OCI-LY3 (cell line): ENCODE data around the gene DACT2.

ENCODE experiments used
- H2AFZ ChIP-seq: fragments of 200-600, 300-600 bp; shearing (Covaris generic); 2 replicates; pipeline ENCODE4 v1.6.0; 2014; ENCODE audit warnings: antibody characterized with exemption, low read depth, low read length
- H3K27ac ChIP-seq: fragments of 200-600, 300-600 bp; sonication (generic); 2 replicates; pipeline ENCODE4 v1.5.1; 2014; ENCODE audit warnings: mild to moderate bottlenecking, low read length, moderate library complexity, mixed read lengths
- H3K27me3 ChIP-seq: fragments of 200-600, 300-600 bp; sonication (generic); 2 replicates; pipeline ENCODE4 v1.6.1; 2014; ENCODE audit warnings: low read depth, low read length, mixed read lengths
- H3K36me3 ChIP-seq: fragments of 200-600, 300-600 bp; sonication (generic); replicated peaks from 2 replicates; pipeline ENCODE3; 2014; ENCODE audit warnings: low read depth, low read length, mixed read lengths
- H3K4me1 ChIP-seq: fragments of 300-600, 200-600 bp; sonication (generic); 2 replicates; pipeline ENCODE4 v1.6.1; 2014; ENCODE audit warnings: low read length, mixed read lengths
- H3K4me2 ChIP-seq: fragments of 200-600, 300-600 bp; sonication (generic); 2 replicates; pipeline ENCODE4 v1.6.1; 2014; ENCODE audit warnings: low read length, mixed read lengths
- H3K4me3 ChIP-seq: fragments of 300-600, 200-600 bp; sonication (generic); 2 replicates; pipeline ENCODE4 v1.5.1; 2014; ENCODE audit warnings: antibody characterized with exemption, mild to moderate bottlenecking, low read length, moderate library complexity
- H3K79me2 ChIP-seq: fragments of 300-600, 200-600 bp; shearing (Covaris generic); 2 replicates; pipeline ENCODE4 v1.6.1; 2014; ENCODE audit warnings: mild to moderate bottlenecking, low read length, mixed read lengths
- H3K9ac ChIP-seq: fragments of 300-600, 200-600 bp; shearing (Covaris generic); 2 replicates; pipeline ENCODE4 v1.6.0; 2014; ENCODE audit warnings: mild to moderate bottlenecking, low read length, moderate library complexity
- H3K9me3 ChIP-seq: fragments of 200-600, 300-600 bp; shearing (Covaris generic); 2 replicates; pipeline ENCODE4 v1.6.1; 2014; ENCODE audit warnings: low read length, mixed read lengths; ENCODE audit not compliant: insufficient read depth
- H4K20me1 ChIP-seq: fragments of 200-600, 300-600 bp; sonication (generic); 2 replicates; pipeline ENCODE4 v1.6.1; 2016; ENCODE audit warnings: low read length, mixed read lengths; ENCODE audit not compliant: insufficient read depth
- EZH2phosphoT487 ChIP-seq: fragments of 200-600 bp; shearing (Covaris generic); IDR thresholded peaks from 2 replicates; pipeline ENCODE4 v1.6.1; 2018; ENCODE audit warnings: antibody characterized with exemption, mixed run types, low read depth
- TF ChIP-seq, protein P1 (sequence below): fragments of 200-600, 300-600 bp; sonication (generic); IDR thresholded peaks from 2 replicates; pipeline ENCODE4 v1.5.1; 2014; ENCODE audit warnings: antibody characterized with exemption, low read length, low read depth

Gene DACT2

DNA sequence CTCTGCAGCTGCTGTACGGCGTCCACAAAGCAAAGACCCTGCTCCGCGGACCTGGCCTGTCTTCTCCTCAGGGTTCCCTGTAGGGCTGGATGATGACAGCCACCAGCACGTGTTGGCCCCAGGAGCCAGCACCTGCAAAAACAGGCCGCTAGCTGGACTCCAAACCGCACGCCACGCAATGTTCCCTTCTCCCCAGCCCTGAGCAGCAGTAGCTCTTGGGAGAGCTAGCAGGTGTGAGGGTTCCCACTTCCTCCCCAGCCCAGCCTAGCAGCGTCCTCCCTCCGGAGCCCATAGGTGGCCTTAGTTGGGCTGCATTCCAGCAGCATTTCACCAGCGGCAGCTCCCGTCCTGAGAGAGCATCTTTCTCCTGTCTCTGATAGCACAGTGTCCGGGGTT lies 42.3 kb downstream of the DACT2 start:
- Histone ChIP-seq H4K20me1 (no peaks in the 10 kb centered on the region), H3K9ac (no peak overlapping the region), H3K4me2 (no peak overlapping the region), H3K27me3 (no peaks in the 10 kb centered on the region), H3K36me3 (no peaks in the 10 kb centered on the region), H3K9me3 (no peaks in the 10 kb centered on the region), H3K79me2 (no peaks in the 10 kb centered on the region), H3K4me1 (no peaks in the 10 kb centered on the region), H2AFZ (no peak overlapping the region), H3K27ac (no peak overlapping the region), H3K4me3 (no peak overlapping the region)
- TF ChIP-seq EZH2phosphoT487 = no peak
- TF ChIP-seq, protein P1, sequence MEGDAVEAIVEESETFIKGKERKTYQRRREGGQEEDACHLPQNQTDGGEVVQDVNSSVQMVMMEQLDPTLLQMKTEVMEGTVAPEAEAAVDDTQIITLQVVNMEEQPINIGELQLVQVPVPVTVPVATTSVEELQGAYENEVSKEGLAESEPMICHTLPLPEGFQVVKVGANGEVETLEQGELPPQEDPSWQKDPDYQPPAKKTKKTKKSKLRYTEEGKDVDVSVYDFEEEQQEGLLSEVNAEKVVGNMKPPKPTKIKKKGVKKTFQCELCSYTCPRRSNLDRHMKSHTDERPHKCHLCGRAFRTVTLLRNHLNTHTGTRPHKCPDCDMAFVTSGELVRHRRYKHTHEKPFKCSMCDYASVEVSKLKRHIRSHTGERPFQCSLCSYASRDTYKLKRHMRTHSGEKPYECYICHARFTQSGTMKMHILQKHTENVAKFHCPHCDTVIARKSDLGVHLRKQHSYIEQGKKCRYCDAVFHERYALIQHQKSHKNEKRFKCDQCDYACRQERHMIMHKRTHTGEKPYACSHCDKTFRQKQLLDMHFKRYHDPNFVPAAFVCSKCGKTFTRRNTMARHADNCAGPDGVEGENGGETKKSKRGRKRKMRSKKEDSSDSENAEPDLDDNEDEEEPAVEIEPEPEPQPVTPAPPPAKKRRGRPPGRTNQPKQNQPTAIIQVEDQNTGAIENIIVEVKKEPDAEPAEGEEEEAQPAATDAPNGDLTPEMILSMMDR = no peak

- no peaks in the 10 kb centered on the region for H3K9me3 ChIP-seq
- H3K36me3 ChIP-seq = no peaks in the 10 kb centered on the region
- no peak overlapping the region for H2AFZ ChIP-seq
- TF ChIP-seq EZH2phosphoT487 = no peak
- TF ChIP-seq, protein P1 = no peak
- H4K20me1 ChIP-seq = no peaks in the 10 kb centered on the region
- no peak overlapping the region for H3K27ac ChIP-seq
- no peaks in the 10 kb centered on the region for H3K79me2 ChIP-seq
- no peaks in the 10 kb centered on the region for H3K27me3 ChIP-seq
- H3K4me3 ChIP-seq = no peak overlapping the region
- no peaks in the 10 kb centered on the region for H3K4me1 ChIP-seq
- no peak overlapping the region for H3K9ac ChIP-seq
- no peak overlapping the region for H3K4me2 ChIP-seq
Measured at GRCh38 chr6:168276576-168277273, 42.9 kb downstream of the DACT2 start.

DNA sequence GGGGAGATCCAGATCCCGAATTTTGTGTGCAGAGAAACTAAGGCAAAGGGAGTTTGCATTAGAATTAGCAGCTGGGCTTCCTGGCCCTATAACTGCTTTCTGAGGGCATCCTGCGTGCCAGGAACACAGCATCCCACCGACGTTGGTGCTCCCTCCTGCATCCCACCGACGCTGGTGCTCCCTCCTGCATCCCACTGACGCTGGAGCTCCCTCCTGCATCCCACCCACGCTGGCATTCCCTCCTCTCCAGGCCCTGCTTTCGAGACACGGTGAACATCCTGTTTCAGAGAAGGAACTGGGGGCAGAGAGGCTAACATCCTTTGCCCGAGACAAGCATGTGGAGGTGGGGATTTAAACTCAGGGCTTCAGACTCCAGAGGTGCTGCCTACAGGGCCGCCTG lies 44.4 kb downstream of the DACT2 start:
- Histone ChIP-seq H3K4me2 (no peak overlapping the region), H4K20me1 (no peaks in the 10 kb centered on the region), H3K9me3 (no peaks in the 10 kb centered on the region), H3K79me2 (no peaks in the 10 kb centered on the region), H3K4me1 (no peaks in the 10 kb centered on the region), H2AFZ (no peak overlapping the region), H3K9ac (no peak overlapping the region), H3K4me3 (no peak overlapping the region), H3K36me3 (no peaks in the 10 kb centered on the region), H3K27me3 (no peaks in the 10 kb centered on the region), H3K27ac (no peak overlapping the region)
- no peak for TF ChIP-seq EZH2phosphoT487
- TF ChIP-seq, protein P1 = no peak

GRCh38 chr6:168274037-168274952 lies 45.3 kb downstream of the DACT2 start:
- no peak overlapping the region for H3K4me3 ChIP-seq
- H3K9ac ChIP-seq = no peak overlapping the region
- no peaks in the 10 kb centered on the region for H3K27me3 ChIP-seq
- H4K20me1 ChIP-seq = no peaks in the 10 kb centered on the region
- H3K36me3 ChIP-seq = no peaks in the 10 kb centered on the region
- H3K79me2 ChIP-seq = no peaks in the 10 kb centered on the region
- TF ChIP-seq EZH2phosphoT487 = no peak
- TF ChIP-seq, protein P1 = no peak
- no peaks in the 10 kb centered on the region for H3K4me1 ChIP-seq
- H3K9me3 ChIP-seq = no peaks in the 10 kb centered on the region
- no peak overlapping the region for H3K27ac ChIP-seq
- H2AFZ ChIP-seq = no peak overlapping the region
- H3K4me2 ChIP-seq = no peak overlapping the region
